ENCODE data around the gene RDH11.

RDH11 gene

DNA sequence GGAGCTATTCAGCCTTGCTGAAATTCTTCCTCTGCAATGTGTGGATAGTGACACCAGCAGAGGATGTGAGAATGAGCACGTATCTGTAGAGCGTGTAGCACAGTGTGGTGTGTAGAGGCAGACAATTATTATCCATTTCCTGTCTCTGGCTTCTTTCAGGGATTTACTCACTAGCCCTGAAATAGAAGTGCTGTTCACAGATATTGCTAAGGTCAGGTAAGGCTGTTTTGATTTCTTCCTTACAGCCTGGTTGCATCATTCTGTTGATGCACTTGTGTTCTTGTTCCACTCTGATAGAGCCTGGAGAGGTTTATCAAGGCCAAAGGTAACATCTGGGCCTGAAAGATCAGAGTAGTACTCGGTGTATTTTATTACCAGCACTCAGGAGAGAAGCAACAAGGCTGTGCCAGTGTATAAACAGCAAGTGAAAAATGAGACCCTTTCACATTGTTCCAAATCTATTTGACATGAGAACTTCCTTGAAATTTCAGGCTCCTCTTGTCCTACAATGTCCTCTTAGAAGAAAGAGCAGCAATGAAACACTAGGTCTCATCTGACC lies 59.1 kb downstream of the RDH11 start:
- no peak for TF ChIP-seq CTCF (IDR thresholded peaks at IDR 0.05; ENCODE audit: control insufficient read depth, insufficient read depth, low read depth, low read length, missing control alignments)
- H3K4me3 ChIP-seq (ENCODE audit: control insufficient read depth, low read depth, low read length) = no peak overlapping the region
- DNase-seq (ENCODE audit: low read depth) = no peak

GRCh38 chr14:67633451-67634147 lies 62.0 kb downstream of the RDH11 start:
- H3K4me3 ChIP-seq (ENCODE audit: control insufficient read depth, low read depth, low read length) = no peak overlapping the region
- no peak for TF ChIP-seq CTCF (IDR thresholded peaks at IDR 0.05; ENCODE audit: control insufficient read depth, insufficient read depth, low read depth, low read length, missing control alignments)
- no peak for DNase-seq (ENCODE audit: low read depth)

DNA sequence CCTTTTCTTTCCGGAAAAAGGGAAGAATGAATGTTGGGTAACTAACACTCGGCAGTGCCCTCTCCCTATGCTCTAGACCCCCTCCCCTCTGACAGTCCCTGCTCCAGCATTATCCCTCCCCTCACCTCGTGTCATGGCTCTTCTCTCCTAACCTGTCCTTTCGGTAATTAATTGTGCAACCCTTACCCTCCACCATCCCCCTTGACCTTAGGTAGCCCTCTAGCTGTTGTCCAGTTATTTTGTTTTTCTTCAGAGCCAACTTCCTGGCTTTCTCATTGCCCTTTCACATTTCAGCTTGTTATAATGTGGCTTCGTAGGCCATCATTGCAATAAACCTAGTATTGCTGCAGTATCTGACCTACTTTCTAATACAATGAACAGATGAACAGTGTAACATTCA lies 64.6 kb downstream of the RDH11 start:
- no peak for TF ChIP-seq CTCF (IDR thresholded peaks at IDR 0.05; ENCODE audit: control insufficient read depth, insufficient read depth, low read depth, low read length, missing control alignments)

DNA sequence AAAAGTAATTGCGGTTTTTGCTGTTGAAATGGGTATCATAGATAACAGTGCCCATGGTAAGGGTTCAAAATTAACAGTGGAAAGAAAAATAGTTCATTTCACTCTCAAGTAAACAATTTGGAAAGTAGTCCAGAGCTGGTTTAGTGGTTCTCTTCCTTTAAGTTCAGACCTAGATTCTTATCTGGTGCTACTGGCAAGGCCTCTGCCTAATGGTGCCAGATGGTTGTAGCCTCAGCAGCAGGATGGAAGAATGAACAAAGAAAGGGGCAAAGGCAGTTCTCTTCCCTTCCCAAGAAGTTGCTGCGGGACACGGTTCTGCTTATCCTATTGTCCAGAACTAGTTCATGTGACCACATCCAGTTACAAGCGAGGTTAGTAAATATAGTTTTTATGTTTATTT lies 65.4 kb downstream of the RDH11 start:
- no peak for DNase-seq (ENCODE audit: low read depth)
- no peak overlapping the region for H3K4me3 ChIP-seq (ENCODE audit: control insufficient read depth, low read depth, low read length)
- TF ChIP-seq CTCF (IDR thresholded peaks at IDR 0.05; ENCODE audit: control insufficient read depth, insufficient read depth, low read depth, low read length, missing control alignments) = no peak

More for the DNA sequence above, 64.6 kb downstream of the RDH11 start:
- H3K4me3 ChIP-seq (ENCODE audit: control insufficient read depth, low read depth, low read length) = no peak overlapping the region
- no peak for DNase-seq (ENCODE audit: low read depth)

DNA sequence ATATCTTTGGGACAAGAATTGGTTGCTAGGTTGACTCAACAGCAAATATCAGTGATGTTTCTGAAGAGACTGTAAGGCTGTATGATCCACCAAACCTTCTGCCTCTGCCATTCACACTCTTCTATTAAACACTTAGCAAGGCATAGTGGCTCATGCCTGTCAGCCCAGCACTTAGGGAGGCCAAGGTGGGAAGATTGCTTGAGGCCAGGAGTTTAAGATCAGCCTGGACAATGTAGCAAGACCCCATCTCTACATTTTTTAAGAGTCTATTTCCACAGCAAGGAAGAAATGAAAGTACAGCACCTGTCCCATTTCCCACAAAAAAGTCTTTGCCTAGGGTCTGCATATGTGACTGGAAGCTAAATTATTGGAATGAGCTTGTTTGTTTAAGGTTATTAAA lies 68.0 kb downstream of the RDH11 start:
- no peak overlapping the region for H3K4me3 ChIP-seq (ENCODE audit: control insufficient read depth, low read depth, low read length)
- DNase-seq (ENCODE audit: low read depth) = no peak
- TF ChIP-seq CTCF (IDR thresholded peaks at IDR 0.05; ENCODE audit: control insufficient read depth, insufficient read depth, low read depth, low read length, missing control alignments) = no peak
